BJ (cell line): ENCODE data around the gene R3HDM2. TPM values are rescaled to one million over a fixed set of nuclear protein-coding genes. Genes with fewer than 3 reads are reported as not detected.

ENCODE experiments used
- CTCF ChIA-PET: fragments of 350-600 bp; formaldehyde crosslinking; extraction: SDS; loops from one replicate; lab custom pipeline; 2021; ENCODE audit warnings: antibody characterized with exemption, inconsistent platforms; lab: Yijun Ruan, JAX
- POLR2A ChIA-PET: fragments of 300-600 bp; sonication (Branson Sonifier 250); formaldehyde crosslinking; extraction: SDS; loops from one replicate; lab custom pipeline; 2021; ENCODE audit warnings: antibody characterized with exemption; lab: Charles Lee
- DNase-seq: peaks from one replicate; pipeline ENCODE4 v3.0.0-alpha.2; 2011; ENCODE audit warnings: low read depth
- H3K27me3 ChIP-seq: 2 replicates; pipeline ENCODE4 v1.6.0; 2011; ENCODE audit warnings: low read length; ENCODE audit not compliant: control insufficient read depth, insufficient read depth
- H3K36me3 ChIP-seq: 2 replicates; pipeline ENCODE4 v1.5.1; 2011; ENCODE audit warnings: low read length; ENCODE audit not compliant: control insufficient read depth, insufficient read depth
- H3K4me3 ChIP-seq: 2 replicates; pipeline ENCODE4 v1.5.1; 2011; ENCODE audit warnings: low read depth, mild to moderate bottlenecking, control low read depth, low read length
- CTCF ChIP-seq: IDR thresholded peaks from 2 replicates; pipeline ENCODE4 v1.5.1; 2011; ENCODE audit warnings: low read depth, mild to moderate bottlenecking, control low read depth, inconsistent platforms, low read length, moderate library complexity; ENCODE audit not compliant: insufficient read depth
- polyA plus RNA-seq: library from polyadenylated mRNA; depleted of rRNA; stranded (reverse); fragments of >200 nt; gene quantifications from 2 replicates; pipeline ENCODE4 v1.2.3, GENCODE V29; 2011

Gene R3HDM2
- polyA plus RNA-seq, 1 experiment, result 27.4 TPM

GRCh38 chr12:57229046-57229633 is 201.7 kb downstream of the R3HDM2 start:
- no peak for TF ChIP-seq CTCF
- ChIA-PET POLR2A (interaction anchor here (0.5 to 2.6 kb wide), 7 partner anchors 8 to 277 kb away, joined by 3 to 12 read pairs (median 4); a partner anchor contains a TSS), CTCF (interaction anchor here (0.8 to 12.2 kb wide), 10 partner anchors 11 to 469 kb away, joined by 3 to 235 read pairs (median 4); partner anchors contain the start of genes LRP1 and NXPH4)
- H3K4me3 ChIP-seq, result peak overlapping the region; percentile 76
- peaks cover 27% of the 10 kb centered on the region for H3K36me3 ChIP-seq
- no peaks in the 10 kb centered on the region for H3K27me3 ChIP-seq
- DNase-seq, result no peak

- Histone ChIP-seq H3K36me3 (peaks cover 12% of the 10 kb centered on the region), H3K4me3 (no peak overlapping the region), H3K27me3 (no peaks in the 10 kb centered on the region)
- POLR2A ChIA-PET, result no interaction called here
- TF ChIP-seq CTCF, result no peak
- CTCF ChIA-PET, result interaction anchor here (1.0 to 12.2 kb wide), 5 partner anchors 10 to 140 kb away, joined by 3 to 235 read pairs (median 5); partner anchors contain the start of gene NXPH4
- no peak for DNase-seq
Observed at GRCh38 chr12:57227315-57228115, 203.3 kb downstream of the R3HDM2 start.

- Histone ChIP-seq H3K36me3 (peaks cover 4% of the 10 kb centered on the region), H3K4me3 (no peak overlapping the region), H3K27me3 (no peaks in the 10 kb centered on the region; the same call in 1 of the 2 replicates)
- DNase-seq, result no peak
- CTCF ChIA-PET, result interaction anchor here (0.6 to 12.2 kb wide), 6 partner anchors 10 to 139 kb away, joined by 3 to 235 read pairs (median 4); partner anchors contain the start of gene NXPH4
- POLR2A ChIA-PET, result no interaction called here
- no peak for TF ChIP-seq CTCF
Observed at GRCh38 chr12:57226588-57227314, 204.1 kb downstream of the R3HDM2 start.

- no peak for DNase-seq
- H3K27me3 ChIP-seq, result peaks cover 3% of the 10 kb centered on the region
- no peaks in the 10 kb centered on the region for H3K36me3 ChIP-seq
- no peak for TF ChIP-seq CTCF
- no peak overlapping the region for H3K4me3 ChIP-seq
- ChIA-PET POLR2A (no interaction called here), CTCF (interaction anchor here (0.6 to 12.2 kb wide), 3 partner anchors 12 to 28 kb away, joined by 3 to 235 read pairs (median 135); a partner anchor contains a TSS)
Observed at GRCh38 chr12:57225680-57226210, 205.1 kb downstream of the R3HDM2 start.
